Fibroblast of skin of back (primary cell): ENCODE results near the gene TDRD6.
"Not testable (repeated sequence)": the region's sequence is repeated elsewhere in the genome, so short reads cannot be mapped to it uniquely, and the experiment has no call there.

Experiments
- DNase-seq: peaks from one replicate; pipeline ENCODE4 v3.0.0-alpha.2; 2013

TDRD6 gene

DNA sequence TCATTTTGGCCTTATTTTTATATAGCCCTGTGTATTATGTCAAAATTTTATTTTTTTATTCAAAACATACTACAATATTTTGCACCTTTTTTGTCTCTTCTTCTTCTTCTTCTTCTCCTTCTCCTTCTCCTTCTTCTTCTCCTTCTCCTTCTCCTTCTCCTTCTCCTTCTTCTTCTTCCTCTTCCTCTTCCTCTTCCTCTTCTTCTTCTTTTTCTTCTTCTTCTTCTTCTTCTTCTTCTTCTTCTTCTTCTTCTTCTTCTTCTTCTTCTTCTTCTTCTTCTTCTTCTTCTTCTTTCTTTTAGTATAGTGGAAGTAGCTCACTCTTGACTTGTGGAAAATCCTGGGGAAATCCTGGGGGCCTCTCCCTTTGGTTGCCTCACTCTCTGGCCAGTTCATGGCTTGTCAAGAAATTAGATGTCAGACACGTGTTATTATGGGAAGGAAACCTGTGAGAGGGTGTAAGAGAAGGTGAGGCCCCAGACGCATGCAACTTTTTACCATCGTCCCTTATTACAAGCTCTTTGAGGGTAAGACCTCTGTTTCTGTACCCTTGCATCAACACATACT is 56.6 kb downstream of the TDRD6 start:
- DNase-seq: not testable (repeated sequence)

GRCh38 chr6:46745973-46746372 is 58.3 kb downstream of the TDRD6 start:
- no peak for DNase-seq

DNA sequence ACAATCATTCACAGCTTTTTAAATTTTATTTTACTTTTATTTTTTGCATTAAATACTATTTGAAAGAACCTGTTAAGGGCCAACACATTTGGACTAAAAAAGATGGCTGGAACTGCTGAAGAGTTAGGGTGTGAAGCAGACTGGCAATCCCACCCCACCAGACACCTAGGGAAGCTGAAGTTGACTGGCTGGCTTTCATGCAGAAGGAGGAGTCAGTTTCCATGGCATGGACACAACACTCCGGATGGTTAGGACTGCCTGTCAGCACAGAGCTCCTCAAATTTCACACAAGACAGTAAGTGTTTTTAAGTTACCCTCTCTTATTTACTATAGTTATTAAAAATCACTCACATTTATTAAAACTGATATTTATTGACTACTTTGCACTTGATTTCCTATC is 59.0 kb downstream of the TDRD6 start, which contains the start of gene ANKRD66:
Gene ANKRD66 (plus strand): TSS at position 238 of the 400 bp plus-strand sequence. CDS start 5,016 bp downstream, outside the sequence.
- no peak for DNase-seq

GRCh38 chr6:46748940-46749503 is 61.3 kb downstream of the TDRD6 start:
- no peak for DNase-seq

DNA sequence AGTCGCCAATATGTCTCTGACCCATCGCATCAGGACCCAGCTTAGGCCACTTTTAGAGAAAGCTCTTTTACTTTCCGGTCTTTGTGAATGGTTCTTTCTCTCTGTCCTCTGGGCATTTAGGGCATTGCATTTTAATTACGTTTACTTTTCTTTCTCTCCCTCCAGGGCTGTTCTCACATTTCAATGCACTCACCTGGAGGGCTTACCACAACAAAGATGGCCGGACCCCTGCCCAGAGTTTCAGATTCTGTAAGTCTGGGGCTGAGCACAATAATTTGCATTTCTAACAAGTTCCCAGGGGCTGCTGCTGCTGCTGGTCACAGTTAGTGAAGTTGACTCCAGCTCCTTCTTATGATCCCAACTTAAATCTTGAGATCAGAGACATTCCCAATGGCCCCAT is 62.0 kb downstream of the TDRD6 start:
- DNase-seq: no peak

DNA sequence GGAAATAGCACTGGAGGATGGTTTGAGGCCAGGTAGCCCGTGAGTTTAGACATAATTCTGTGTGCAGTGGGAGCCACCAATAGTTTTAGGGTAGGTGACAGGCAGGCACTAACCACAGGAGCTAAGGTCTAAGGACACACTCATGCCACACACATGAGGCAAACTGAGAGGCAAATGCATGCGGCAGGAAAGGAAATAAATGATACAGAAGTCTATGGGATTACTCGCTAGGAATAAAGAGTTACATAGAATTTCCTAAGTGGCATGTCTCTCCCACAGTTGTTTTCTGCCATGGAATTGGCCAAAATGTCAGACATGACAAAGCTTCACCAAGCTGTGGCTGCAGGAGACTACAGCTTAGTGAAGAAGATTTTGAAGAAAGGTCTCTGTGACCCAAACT is 64.0 kb downstream of the TDRD6 start:
- DNase-seq: no peak
